ENCODE results near the gene CYP27B1. TPM values are rescaled to one million over a fixed set of nuclear protein-coding genes. Genes with fewer than 3 reads are reported as not detected.

The CYP27B1 gene
- total and polyA plus RNA-seq, 4 donors = 0.05 to 1.6 (median 0.17) TPM

DNA sequence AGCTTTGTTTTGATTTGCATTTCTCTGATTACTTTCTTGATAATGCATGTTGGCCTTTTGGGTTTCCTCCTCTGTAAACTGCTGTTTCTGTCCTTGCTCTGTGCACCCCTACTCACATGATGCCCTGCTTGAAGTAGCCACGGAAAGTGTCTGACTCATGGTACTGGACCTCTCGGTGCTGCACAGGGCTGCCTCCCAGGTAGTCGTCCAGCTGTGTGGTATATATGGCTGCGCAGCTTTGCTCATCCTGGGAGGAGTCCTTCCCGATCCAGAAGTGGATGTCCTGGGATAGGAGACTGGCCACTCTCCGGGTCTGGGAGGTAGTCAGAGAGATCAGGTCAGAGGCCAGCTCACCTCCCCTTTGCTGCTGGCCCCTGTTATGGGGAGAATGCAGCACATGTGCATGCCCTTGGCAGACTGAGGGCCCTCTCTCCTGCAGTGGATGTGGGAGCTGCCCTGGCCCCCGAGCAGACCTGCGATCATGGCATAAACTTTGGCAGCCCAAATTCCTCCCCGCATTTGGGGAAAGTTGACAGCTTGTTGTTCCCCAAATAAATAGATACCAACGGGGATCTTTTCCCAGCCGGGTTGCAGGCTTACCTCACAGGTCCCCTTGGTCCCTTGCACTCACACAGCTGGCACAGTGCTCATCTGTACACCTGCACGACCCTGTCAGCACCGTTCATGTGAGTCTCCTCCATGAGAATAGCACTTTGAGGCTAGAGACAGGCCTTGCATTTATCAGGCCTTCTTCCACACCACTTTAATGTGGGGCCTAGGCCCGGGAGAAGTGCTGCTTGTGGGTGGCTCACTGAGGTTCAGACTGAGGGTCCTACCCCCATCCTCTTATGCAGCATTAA is 46.5 kb upstream of the CYP27B1 start:
- DNase-seq (ENCODE audit: low spot score) = no peak
- no peak overlapping the region for H3K4me3 ChIP-seq (ENCODE audit: low read depth in 1 of 3, low read length in 3 of 3)
- WGBS = 90% methylated on average over 14 of the region's 14 CpGs
- no peak overlapping the region for H3K27ac ChIP-seq (ENCODE audit: low read depth in 1 of 2, low read length in 2 of 2)
- H3K9me3 ChIP-seq (ENCODE audit: control insufficient read depth in 4 of 4, low read length in 3 of 4) = no peaks in the 10 kb centered on the region
- peaks cover 2 to 8% (median 5%) of the 10 kb centered on the region in 4 donors for H3K4me1 ChIP-seq (ENCODE audit: control insufficient read depth in 4 of 4, insufficient read depth in 4 of 4, low read length in 3 of 4)
- TF ChIP-seq CTCF (IDR thresholded peaks at IDR 0.05; ENCODE audit: low read depth, low read length, missing input control) = no peak
- TF ChIP-seq RXRA (IDR thresholded peaks at IDR 0.05) = no peak
- TF ChIP-seq ZBTB33 (IDR thresholded peaks at IDR 0.05) = no peak
- TF ChIP-seq ATF3 (IDR thresholded peaks at IDR 0.05) = no peak
- TF ChIP-seq FOXA2 (IDR thresholded peaks at IDR 0.05) = no peak
- no peak for TF ChIP-seq HNF4A (conservative IDR thresholded peaks at IDR 0.05)
- TF ChIP-seq SP1 (IDR thresholded peaks at IDR 0.05) = no peak
- TF ChIP-seq FOXA1 (IDR thresholded peaks at IDR 0.05) = no peak
- TF ChIP-seq YY1 (IDR thresholded peaks at IDR 0.05) = no peak
- no peak for TF ChIP-seq GABPA (IDR thresholded peaks at IDR 0.05 in 1 of 2, conservative IDR thresholded peaks at IDR 0.05 in 1 of 2)
- no peak for TF ChIP-seq RAD21 (IDR thresholded peaks at IDR 0.05)
- TF ChIP-seq NR2F2 (IDR thresholded peaks at IDR 0.05) = no peak
- TF ChIP-seq EGR1 (IDR thresholded peaks at IDR 0.05; ENCODE audit: low read depth in 2 of 2) = no peak
- TF ChIP-seq, protein P1, sequence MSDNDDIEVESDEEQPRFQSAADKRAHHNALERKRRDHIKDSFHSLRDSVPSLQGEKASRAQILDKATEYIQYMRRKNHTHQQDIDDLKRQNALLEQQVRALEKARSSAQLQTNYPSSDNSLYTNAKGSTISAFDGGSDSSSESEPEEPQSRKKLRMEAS (IDR thresholded peaks at IDR 0.05) = no peak
- no peak for TF ChIP-seq JUND (IDR thresholded peaks at IDR 0.05)
- H3K27me3 ChIP-seq (ENCODE audit: control insufficient read depth in 4 of 4, insufficient read depth in 4 of 4, low read length in 3 of 4) = no peaks in the 10 kb centered on the region
- H3K36me3 ChIP-seq (ENCODE audit: control insufficient read depth in 4 of 4, insufficient read depth in 3 of 4, low read depth in 1 of 4, low read length in 3 of 4) = peaks cover 5 to 36% (median 27%) of the 10 kb centered on the region in 4 donors
- H3K9ac ChIP-seq (ENCODE audit: low read depth in 1 of 2, low read length in 2 of 2) = no peak overlapping the region

- Histone ChIP-seq H3K27ac (ENCODE audit: low read depth in 1 of 2, low read length in 2 of 2) (no peak overlapping the region), H3K27me3 (ENCODE audit: control insufficient read depth in 4 of 4, insufficient read depth in 4 of 4, low read length in 3 of 4) (no peaks in the 10 kb centered on the region), H3K4me3 (ENCODE audit: low read depth in 1 of 3, low read length in 3 of 3) (no peak overlapping the region), H3K9me3 (ENCODE audit: control insufficient read depth in 4 of 4, low read length in 3 of 4) (no peaks in the 10 kb centered on the region), H3K4me1 (ENCODE audit: control insufficient read depth in 4 of 4, insufficient read depth in 4 of 4, low read length in 3 of 4) (peaks cover 0 to 8% (median 4%) of the 10 kb centered on the region in 4 donors), H3K36me3 (ENCODE audit: control insufficient read depth in 4 of 4, insufficient read depth in 3 of 4, low read depth in 1 of 4, low read length in 3 of 4) (peaks cover 5 to 57% (median 45%) of the 10 kb centered on the region in 4 donors), H3K9ac (ENCODE audit: low read depth in 1 of 2, low read length in 2 of 2) (no peak overlapping the region)
- no peak for DNase-seq (ENCODE audit: low spot score)
- 97% methylated on average over 10 of the region's 10 CpGs for WGBS
- no peak for TF ChIP-seq FOXA2 (IDR thresholded peaks at IDR 0.05)
- no peak for TF ChIP-seq RXRA (IDR thresholded peaks at IDR 0.05)
- TF ChIP-seq, protein P1 (IDR thresholded peaks at IDR 0.05) = no peak
- no peak for TF ChIP-seq YY1 (IDR thresholded peaks at IDR 0.05)
- TF ChIP-seq NR2F2 (IDR thresholded peaks at IDR 0.05) = no peak
- TF ChIP-seq, protein P2, sequence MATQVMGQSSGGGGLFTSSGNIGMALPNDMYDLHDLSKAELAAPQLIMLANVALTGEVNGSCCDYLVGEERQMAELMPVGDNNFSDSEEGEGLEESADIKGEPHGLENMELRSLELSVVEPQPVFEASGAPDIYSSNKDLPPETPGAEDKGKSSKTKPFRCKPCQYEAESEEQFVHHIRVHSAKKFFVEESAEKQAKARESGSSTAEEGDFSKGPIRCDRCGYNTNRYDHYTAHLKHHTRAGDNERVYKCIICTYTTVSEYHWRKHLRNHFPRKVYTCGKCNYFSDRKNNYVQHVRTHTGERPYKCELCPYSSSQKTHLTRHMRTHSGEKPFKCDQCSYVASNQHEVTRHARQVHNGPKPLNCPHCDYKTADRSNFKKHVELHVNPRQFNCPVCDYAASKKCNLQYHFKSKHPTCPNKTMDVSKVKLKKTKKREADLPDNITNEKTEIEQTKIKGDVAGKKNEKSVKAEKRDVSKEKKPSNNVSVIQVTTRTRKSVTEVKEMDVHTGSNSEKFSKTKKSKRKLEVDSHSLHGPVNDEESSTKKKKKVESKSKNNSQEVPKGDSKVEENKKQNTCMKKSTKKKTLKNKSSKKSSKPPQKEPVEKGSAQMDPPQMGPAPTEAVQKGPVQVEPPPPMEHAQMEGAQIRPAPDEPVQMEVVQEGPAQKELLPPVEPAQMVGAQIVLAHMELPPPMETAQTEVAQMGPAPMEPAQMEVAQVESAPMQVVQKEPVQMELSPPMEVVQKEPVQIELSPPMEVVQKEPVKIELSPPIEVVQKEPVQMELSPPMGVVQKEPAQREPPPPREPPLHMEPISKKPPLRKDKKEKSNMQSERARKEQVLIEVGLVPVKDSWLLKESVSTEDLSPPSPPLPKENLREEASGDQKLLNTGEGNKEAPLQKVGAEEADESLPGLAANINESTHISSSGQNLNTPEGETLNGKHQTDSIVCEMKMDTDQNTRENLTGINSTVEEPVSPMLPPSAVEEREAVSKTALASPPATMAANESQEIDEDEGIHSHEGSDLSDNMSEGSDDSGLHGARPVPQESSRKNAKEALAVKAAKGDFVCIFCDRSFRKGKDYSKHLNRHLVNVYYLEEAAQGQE (IDR thresholded peaks at IDR 0.05) = no peak
- no peak for TF ChIP-seq SP1 (IDR thresholded peaks at IDR 0.05)
- no peak for TF ChIP-seq FOXA1 (IDR thresholded peaks at IDR 0.05)
- TF ChIP-seq GABPA (IDR thresholded peaks at IDR 0.05 in 1 of 2, conservative IDR thresholded peaks at IDR 0.05 in 1 of 2) = no peak
- TF ChIP-seq TAF1 (conservative IDR thresholded peaks at IDR 0.05) = no peak
- no peak for TF ChIP-seq CTCF (IDR thresholded peaks at IDR 0.05; ENCODE audit: low read depth, low read length, missing input control)
- TF ChIP-seq HNF4G (IDR thresholded peaks at IDR 0.05) = no peak
- TF ChIP-seq HNF4A (conservative IDR thresholded peaks at IDR 0.05) = no peak
- no peak for TF ChIP-seq JUND (IDR thresholded peaks at IDR 0.05)
- TF ChIP-seq EGR1 (IDR thresholded peaks at IDR 0.05; ENCODE audit: low read depth in 2 of 2) = no peak
- no peak for TF ChIP-seq RAD21 (IDR thresholded peaks at IDR 0.05)
These were observed 44.3 kb upstream of the CYP27B1 start for GRCh38 chr12:57811028-57811755.

Measured in liver (tissue), 9 donors.